WERI-Rb-1 (cell line): Measurements from ENCODE around the gene UPK3A.

Experiments
- DNase-seq: peaks from one replicate; pipeline ENCODE4 v3.0.0-alpha.2; 2020
- H3K27ac ChIP-seq: fragments of 250-450 bp; sonication (Bioruptor Pico); 2 replicates; pipeline ENCODE4 v1.5.1; 2020; ENCODE audit warnings: mild to moderate bottlenecking, moderate library complexity
- H3K27me3 ChIP-seq: fragments of 250-450 bp; sonication (Bioruptor Pico); 2 replicates; pipeline ENCODE4 v1.5.1; 2021; ENCODE audit warnings: mild to moderate bottlenecking, low read depth, moderate library complexity; ENCODE audit not compliant: insufficient read depth, severe bottlenecking
- H3K36me3 ChIP-seq: fragments of 250-450 bp; sonication (Bioruptor Pico); 2 replicates; pipeline ENCODE4 v1.5.1; 2020; ENCODE audit warnings: mild to moderate bottlenecking, moderate library complexity
- H3K4me3 ChIP-seq: 2 replicates; pipeline ENCODE4 v1.5.1; 2011; ENCODE audit warnings: low read depth, mild to moderate bottlenecking, control low read depth, low read length
- H3K9me3 ChIP-seq: fragments of 250-450 bp; sonication (Bioruptor Pico); 2 replicates; pipeline ENCODE4 v1.5.1; 2021; ENCODE audit warnings: mild to moderate bottlenecking, moderate library complexity; ENCODE audit not compliant: severe bottlenecking
- TF ChIP-seq, protein P1 (sequence below): IDR thresholded peaks from 2 replicates; pipeline ENCODE4 v1.5.1; 2011; ENCODE audit warnings: low read depth, mild to moderate bottlenecking, control low read depth, inconsistent platforms, low read length

The UPK3A gene

GRCh38 chr22:45330548-45330947, 45.8 kb downstream of the UPK3A start:
- TF ChIP-seq, protein P1, sequence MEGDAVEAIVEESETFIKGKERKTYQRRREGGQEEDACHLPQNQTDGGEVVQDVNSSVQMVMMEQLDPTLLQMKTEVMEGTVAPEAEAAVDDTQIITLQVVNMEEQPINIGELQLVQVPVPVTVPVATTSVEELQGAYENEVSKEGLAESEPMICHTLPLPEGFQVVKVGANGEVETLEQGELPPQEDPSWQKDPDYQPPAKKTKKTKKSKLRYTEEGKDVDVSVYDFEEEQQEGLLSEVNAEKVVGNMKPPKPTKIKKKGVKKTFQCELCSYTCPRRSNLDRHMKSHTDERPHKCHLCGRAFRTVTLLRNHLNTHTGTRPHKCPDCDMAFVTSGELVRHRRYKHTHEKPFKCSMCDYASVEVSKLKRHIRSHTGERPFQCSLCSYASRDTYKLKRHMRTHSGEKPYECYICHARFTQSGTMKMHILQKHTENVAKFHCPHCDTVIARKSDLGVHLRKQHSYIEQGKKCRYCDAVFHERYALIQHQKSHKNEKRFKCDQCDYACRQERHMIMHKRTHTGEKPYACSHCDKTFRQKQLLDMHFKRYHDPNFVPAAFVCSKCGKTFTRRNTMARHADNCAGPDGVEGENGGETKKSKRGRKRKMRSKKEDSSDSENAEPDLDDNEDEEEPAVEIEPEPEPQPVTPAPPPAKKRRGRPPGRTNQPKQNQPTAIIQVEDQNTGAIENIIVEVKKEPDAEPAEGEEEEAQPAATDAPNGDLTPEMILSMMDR, result no peak
- Histone ChIP-seq H3K27ac (no peak overlapping the region), H3K4me3 (no peak overlapping the region), H3K27me3 (no peaks in the 10 kb centered on the region), H3K9me3 (no peaks in the 10 kb centered on the region), H3K36me3 (peaks cover 40% of the 10 kb centered on the region)
- DNase-seq, result no peak

DNA sequence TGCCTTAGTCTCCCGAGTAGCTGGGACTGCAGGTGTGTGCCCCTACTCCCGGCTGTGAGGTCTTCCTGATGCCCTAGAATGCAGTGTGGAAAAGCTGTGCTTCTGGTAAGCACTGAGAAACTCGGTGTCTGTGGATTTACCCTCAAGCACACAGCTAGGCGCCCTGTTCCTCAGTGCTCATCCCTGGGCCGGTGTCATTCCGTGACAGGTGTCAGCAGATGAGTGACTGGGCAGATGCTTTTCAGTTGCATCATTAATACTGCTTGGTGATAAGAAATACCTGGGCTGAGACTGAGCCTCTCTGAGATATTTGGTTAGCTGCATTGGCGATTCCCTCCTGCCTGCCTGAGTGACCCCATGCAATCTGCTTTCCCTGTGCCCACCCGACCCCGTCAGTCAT, 46.7 kb downstream of the UPK3A start:
- Histone ChIP-seq H3K36me3 (peaks cover 37% of the 10 kb centered on the region), H3K27ac (no peak overlapping the region), H3K9me3 (no peaks in the 10 kb centered on the region), H3K27me3 (no peaks in the 10 kb centered on the region), H3K4me3 (no peak overlapping the region)
- no peak for DNase-seq
- TF ChIP-seq, protein P1, result no peak

DNA sequence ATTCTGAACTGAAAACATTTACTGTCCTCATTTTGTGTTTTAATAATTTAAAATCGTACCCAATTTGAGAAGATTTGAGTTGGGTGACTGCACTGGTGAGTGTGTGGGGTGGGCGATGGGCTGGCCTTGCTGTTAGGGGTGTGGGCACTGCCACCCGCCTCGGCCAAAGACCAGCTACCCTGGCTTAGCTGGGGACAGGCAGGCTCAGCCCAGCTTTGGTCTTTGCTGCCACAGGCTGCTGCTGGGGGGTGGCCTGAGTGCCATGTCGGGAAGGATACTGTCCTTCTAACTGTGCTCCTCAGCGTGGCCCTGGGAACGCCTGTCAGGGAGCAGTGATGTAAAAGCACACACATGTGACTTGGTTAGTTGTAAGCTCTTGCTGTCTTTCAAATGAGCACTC, 47.3 kb downstream of the UPK3A start:
- peaks cover 37% of the 10 kb centered on the region for H3K36me3 ChIP-seq
- no peak overlapping the region for H3K27ac ChIP-seq

GRCh38 chr22:45334068-45334467, 49.3 kb downstream of the UPK3A start:
- Histone ChIP-seq H3K9me3 (no peaks in the 10 kb centered on the region), H3K27me3 (no peaks in the 10 kb centered on the region), H3K27ac (no peak overlapping the region), H3K4me3 (no peak overlapping the region), H3K36me3 (peaks cover 37% of the 10 kb centered on the region)
- no peak for DNase-seq
- TF ChIP-seq, protein P1, result no peak

More for the DNA sequence above, 47.3 kb downstream of the UPK3A start:
- Histone ChIP-seq H3K9me3 (no peaks in the 10 kb centered on the region), H3K27me3 (no peaks in the 10 kb centered on the region), H3K4me3 (no peak overlapping the region)
- TF ChIP-seq, protein P1, result no peak
- no peak for DNase-seq

GRCh38 chr22:45334528-45334927, 49.8 kb downstream of the UPK3A start:
- no peak overlapping the region for H3K27ac ChIP-seq

More at GRCh38 chr22:45334528-45334927, 49.8 kb downstream of the UPK3A start:
- no peaks in the 10 kb centered on the region for H3K27me3 ChIP-seq
- H3K9me3 ChIP-seq, result no peaks in the 10 kb centered on the region
- TF ChIP-seq, protein P1, result no peak
- H3K36me3 ChIP-seq, result peaks cover 32% of the 10 kb centered on the region
- DNase-seq, result no peak
- no peak overlapping the region for H3K4me3 ChIP-seq
